ENCODE measurements around the gene LOXL3. TPM values are rescaled to one million over a fixed set of nuclear protein-coding genes. Genes with fewer than 3 reads are reported as not detected.

The LOXL3 gene
- total RNA-seq, 2 experiments from 2014 or later: 0.21 to 0.98 TPM

Other genes starting within 250 kb of the LOXL3 start
- 1.1 and 1.2 TPM in 2 replicates for gene SLC4A5, start 210.5 kb downstream of the LOXL3 start, total RNA-seq (2014; rRNA removed; shearing (Covaris generic))
- gene SLC4A5, start 210.5 kb downstream of the LOXL3 start, total RNA-seq (2022): 3.4 and 7.0 TPM in 2 replicates
- gene DCTN1, start 173.6 kb downstream of the LOXL3 start, total RNA-seq (2014; rRNA removed; shearing (Covaris generic)): 45.5 and 50.3 TPM in 2 replicates
- gene DCTN1, start 173.6 kb downstream of the LOXL3 start, total RNA-seq (2022): 100 and 105 TPM in 2 replicates
- gene C2orf81, start 132.3 kb downstream of the LOXL3 start, total RNA-seq (2014; rRNA removed; shearing (Covaris generic)): 3.2 and 5.5 TPM in 2 replicates
- 20.7 and 22.5 TPM in 2 replicates for gene C2orf81, start 132.3 kb downstream of the LOXL3 start, total RNA-seq (2022)
- gene WDR54, start 132.2 kb downstream of the LOXL3 start, total RNA-seq (2014; rRNA removed; shearing (Covaris generic)): 55.5 and 64.7 TPM in 2 replicates
- gene WDR54, start 132.2 kb downstream of the LOXL3 start, total RNA-seq (2022): 82.5 and 89.5 TPM in 2 replicates
- 1.3 and 2.3 TPM in 2 replicates for gene RTKN, start 112.0 kb downstream of the LOXL3 start, total RNA-seq (2014; rRNA removed; shearing (Covaris generic))
- 5.4 and 7.7 TPM in 2 replicates for gene RTKN, start 112.0 kb downstream of the LOXL3 start, total RNA-seq (2022)
- gene INO80B, start 98.9 kb downstream of the LOXL3 start, total RNA-seq (2014; rRNA removed; shearing (Covaris generic)): 29.2 and 38.7 TPM in 2 replicates
- 43.1 and 44.5 TPM in 2 replicates for gene INO80B, start 98.9 kb downstream of the LOXL3 start, total RNA-seq (2022)
- gene WBP1, start 95.5 kb downstream of the LOXL3 start, total RNA-seq (2014; rRNA removed; shearing (Covaris generic)): 70.7 and 70.8 TPM in 2 replicates
- 68.8 and 83.8 TPM in 2 replicates for gene WBP1, start 95.5 kb downstream of the LOXL3 start, total RNA-seq (2022)
- 46.9 and 51.3 TPM in 2 replicates for gene MOGS, start 88.6 kb downstream of the LOXL3 start, total RNA-seq (2014; rRNA removed; shearing (Covaris generic))
- 50.1 and 52.7 TPM in 2 replicates for gene MOGS, start 88.6 kb downstream of the LOXL3 start, total RNA-seq (2022)
- 46.1 and 85.7 TPM in 2 replicates for gene MRPL53, start 81.3 kb downstream of the LOXL3 start, total RNA-seq (2014; rRNA removed; shearing (Covaris generic))
- 90.0 and 102 TPM in 2 replicates for gene MRPL53, start 81.3 kb downstream of the LOXL3 start, total RNA-seq (2022)
- gene CCDC142, start 70.9 kb downstream of the LOXL3 start, total RNA-seq (2014; rRNA removed; shearing (Covaris generic)): 52.3 and 53.0 TPM in 2 replicates
- 42.5 and 52.0 TPM in 2 replicates for gene CCDC142, start 70.9 kb downstream of the LOXL3 start, total RNA-seq (2022)
- gene TTC31, start 70.9 kb downstream of the LOXL3 start, total RNA-seq (2014; rRNA removed; shearing (Covaris generic)): 34.6 and 49.5 TPM in 2 replicates
- gene TTC31, start 70.9 kb downstream of the LOXL3 start, total RNA-seq (2022): 31.5 and 37.4 TPM in 2 replicates
- not detected in 2 replicates for gene LBX2, start 54.3 kb downstream of the LOXL3 start, total RNA-seq (2014; rRNA removed; shearing (Covaris generic))
- gene LBX2, start 54.3 kb downstream of the LOXL3 start, total RNA-seq (2022): not detected in 2 replicates
- gene PCGF1, start 46.2 kb downstream of the LOXL3 start, total RNA-seq (2014; rRNA removed; shearing (Covaris generic)): 9.9 and 16.7 TPM in 2 replicates
- gene PCGF1, start 46.2 kb downstream of the LOXL3 start, total RNA-seq (2022): 15.9 and 21.5 TPM in 2 replicates
- not detected in 2 replicates for gene TLX2, start 39.5 kb downstream of the LOXL3 start, total RNA-seq (2014; rRNA removed; shearing (Covaris generic))
- not detected in 2 replicates for gene TLX2, start 39.5 kb downstream of the LOXL3 start, total RNA-seq (2022)
- gene DQX1, start 27.7 kb downstream of the LOXL3 start, total RNA-seq (2014; rRNA removed; shearing (Covaris generic)): 0.32 and 0.54 TPM in 2 replicates
- gene DQX1, start 27.7 kb downstream of the LOXL3 start, total RNA-seq (2022): 0.76 and 1.8 TPM in 2 replicates
- gene AUP1, start 24.2 kb downstream of the LOXL3 start, total RNA-seq (2014; rRNA removed; shearing (Covaris generic)): 163 and 188 TPM in 2 replicates
- gene AUP1, start 24.2 kb downstream of the LOXL3 start, total RNA-seq (2022): 121 and 122 TPM in 2 replicates
- 54.8 and 60.4 TPM in 2 replicates for gene HTRA2, start 24.0 kb downstream of the LOXL3 start, total RNA-seq (2014; rRNA removed; shearing (Covaris generic))
- 50.7 and 59.4 TPM in 2 replicates for gene HTRA2, start 24.0 kb downstream of the LOXL3 start, total RNA-seq (2022)
- gene DOK1, start 778 bp upstream of the LOXL3 start, total RNA-seq (2014; rRNA removed; shearing (Covaris generic)): 13.4 and 19.3 TPM in 2 replicates
- 9.5 and 9.7 TPM in 2 replicates for gene DOK1, start 778 bp upstream of the LOXL3 start, total RNA-seq (2022)
- gene M1AP, start 94.4 kb upstream of the LOXL3 start, total RNA-seq (2014; rRNA removed; shearing (Covaris generic)): not detected in 2 replicates
- gene M1AP, start 94.4 kb upstream of the LOXL3 start, total RNA-seq (2022): not detected in 2 replicates
- 2.3 and 3.4 TPM in 2 replicates for gene SEMA4F, start 100.3 kb upstream of the LOXL3 start, total RNA-seq (2014; rRNA removed; shearing (Covaris generic))
- gene SEMA4F, start 100.3 kb upstream of the LOXL3 start, total RNA-seq (2022): 3.3 and 4.3 TPM in 2 replicates